Loucy (cell line): Measurements from ENCODE around the gene HABP4.

Experiments used
- H2AFZ ChIP-seq: fragments of 200-600 bp; sonication (generic); 2 replicates; pipeline ENCODE4 v1.6.0; 2016; ENCODE audit warnings: antibody characterized with exemption, mild to moderate bottlenecking, low read length, moderate library complexity
- H3F3A ChIP-seq: fragments of 200-600 bp; 2 replicates; pipeline ENCODE4 v1.6.0; 2016; ENCODE audit warnings: antibody characterized with exemption, low read depth, mild to moderate bottlenecking
- H3K27me3 ChIP-seq: fragments of 200-600 bp; sonication (generic); 2 replicates; pipeline ENCODE4 v1.6.1; 2014; ENCODE audit warnings: low read length, mild to moderate bottlenecking; ENCODE audit not compliant: insufficient read depth, poor library complexity, severe bottlenecking
- H3K36me3 ChIP-seq: fragments of 200-600 bp; sonication (generic); 2 replicates; pipeline ENCODE4 v1.6.1; 2016; ENCODE audit warnings: low read length; ENCODE audit not compliant: insufficient read depth
- H3K4me1 ChIP-seq: fragments of 200-600 bp; sonication (generic); 2 replicates; pipeline ENCODE4 v1.5.1; 2014; ENCODE audit warnings: low read length, mild to moderate bottlenecking; ENCODE audit not compliant: insufficient read depth, poor library complexity, severe bottlenecking
- H3K4me2 ChIP-seq: fragments of 200-600 bp; sonication (generic); 2 replicates; pipeline ENCODE4 v1.6.0; 2014; ENCODE audit warnings: antibody characterized with exemption, low read length, low read depth, mild to moderate bottlenecking; ENCODE audit not compliant: poor library complexity, severe bottlenecking
- H3K4me3 ChIP-seq: fragments of 200-600 bp; sonication (generic); 2 replicates; pipeline ENCODE4 v1.5.1; 2014; ENCODE audit warnings: low read length, mild to moderate bottlenecking, mixed read lengths; ENCODE audit not compliant: poor library complexity, severe bottlenecking
- H3K79me2 ChIP-seq: fragments of 200-600 bp; sonication (generic); 2 replicates; pipeline ENCODE4 v1.6.1; 2014; ENCODE audit warnings: low read length; ENCODE audit not compliant: insufficient read depth
- H3K9ac ChIP-seq: fragments of 200-600 bp; sonication (generic); 2 replicates; pipeline ENCODE4 v1.6.0; 2014; ENCODE audit warnings: mild to moderate bottlenecking, low read depth, low read length, moderate library complexity; ENCODE audit not compliant: poor library complexity, severe bottlenecking
- H3K9me2 ChIP-seq: fragments of 200-600 bp; sonication (generic); replicated peaks from 2 replicates; pipeline ENCODE4 v1.6.1; 2016; ENCODE audit warnings: low read depth, low read length, mixed read lengths
- H3K9me3 ChIP-seq: fragments of 200-600 bp; sonication (generic); 2 replicates; pipeline ENCODE4 v1.6.1; 2014; ENCODE audit warnings: mild to moderate bottlenecking, antibody characterized with exemption, low read length, low read depth; ENCODE audit not compliant: insufficient read depth
- H4K20me1 ChIP-seq: fragments of 200-600 bp; sonication (generic); 2 replicates; pipeline ENCODE4 v1.6.0; 2014; ENCODE audit warnings: antibody characterized with exemption, low read length, mild to moderate bottlenecking; ENCODE audit not compliant: insufficient read depth, poor library complexity, severe bottlenecking
- CTCF ChIP-seq: fragments of 200-600 bp; sonication (generic); conservative IDR thresholded peaks from 2 replicates; pipeline ENCODE4 v1.5.1; 2014; ENCODE audit warnings: mild to moderate bottlenecking, antibody characterized with exemption, low read length
- EZH2phosphoT487 ChIP-seq: fragments of 200-600 bp; IDR thresholded peaks from 2 replicates; pipeline ENCODE4 v1.6.1; 2018; ENCODE audit warnings: antibody characterized with exemption, mild to moderate bottlenecking, moderate library complexity, borderline replicate concordance

The HABP4 gene

GRCh38 chr9:96459268-96460007 lies 9.5 kb downstream of the HABP4 start:
- H3K4me1 ChIP-seq = peaks cover 3% of the 10 kb centered on the region
- H3K9ac ChIP-seq = no peak overlapping the region
- no peaks in the 10 kb centered on the region for H3K9me3 ChIP-seq
- no peaks in the 10 kb centered on the region for H3K36me3 ChIP-seq
- H3K27me3 ChIP-seq = no peaks in the 10 kb centered on the region
- H3F3A ChIP-seq = no peaks in the 10 kb centered on the region
- H3K9me2 ChIP-seq = no peaks in the 10 kb centered on the region
- no peak overlapping the region for H3K4me3 ChIP-seq
- H3K4me2 ChIP-seq = no peak overlapping the region
- H3K79me2 ChIP-seq = no peaks in the 10 kb centered on the region
- H2AFZ ChIP-seq = no peak overlapping the region
- TF ChIP-seq EZH2phosphoT487 (no peak), CTCF (no peak)
- no peaks in the 10 kb centered on the region for H4K20me1 ChIP-seq

GRCh38 chr9:96460470-96460869 lies 10.5 kb downstream of the HABP4 start:
- H4K20me1 ChIP-seq = no peaks in the 10 kb centered on the region
- no peaks in the 10 kb centered on the region for H3K27me3 ChIP-seq
- H3K4me2 ChIP-seq = no peak overlapping the region
- H3K36me3 ChIP-seq = no peaks in the 10 kb centered on the region
- H3K9me3 ChIP-seq = no peaks in the 10 kb centered on the region
- no peak for TF ChIP-seq CTCF
- TF ChIP-seq EZH2phosphoT487 = no peak
- no peak overlapping the region for H3K9ac ChIP-seq
- no peaks in the 10 kb centered on the region for H3K9me2 ChIP-seq
- no peaks in the 10 kb centered on the region for H3F3A ChIP-seq
- peaks cover 3% of the 10 kb centered on the region for H3K4me1 ChIP-seq
- H3K4me3 ChIP-seq = no peak overlapping the region
- no peak overlapping the region for H2AFZ ChIP-seq
- H3K79me2 ChIP-seq = no peaks in the 10 kb centered on the region

GRCh38 chr9:96460882-96461281 lies 10.9 kb downstream of the HABP4 start:
- Histone ChIP-seq H3K4me1 (peaks cover 3% of the 10 kb centered on the region), H3K4me3 (no peak overlapping the region), H3K9ac (no peak overlapping the region), H3K27me3 (no peaks in the 10 kb centered on the region), H3K9me3 (no peaks in the 10 kb centered on the region), H3F3A (no peaks in the 10 kb centered on the region), H4K20me1 (no peaks in the 10 kb centered on the region), H2AFZ (no peak overlapping the region), H3K9me2 (no peaks in the 10 kb centered on the region), H3K36me3 (no peaks in the 10 kb centered on the region), H3K79me2 (no peaks in the 10 kb centered on the region), H3K4me2 (no peak overlapping the region)
- TF ChIP-seq EZH2phosphoT487 (no peak), CTCF (no peak)
